ENCODE results near the gene HAUS2. TPM values are rescaled to one million over a fixed set of nuclear protein-coding genes. Genes with fewer than 3 reads are reported as not detected.

The HAUS2 gene
- total and polyA plus RNA-seq, 2 donors from 2014 or later, result 6.6 to 17.4 TPM

GRCh38 chr15:42592716-42593115 lies 44.1 kb downstream of the HAUS2 start:
- Histone ChIP-seq H3K9me3 (ENCODE audit: control insufficient read depth in 2 of 3, insufficient read depth in 1 of 3, low read length in 3 of 3) (no peaks in the 10 kb centered on the region), H3K27ac (ENCODE audit: low read depth in 2 of 2, low read length in 2 of 2) (no peak overlapping the region), H3K4me3 (ENCODE audit: low read length in 3 of 3) (no peak overlapping the region), H3K4me1 (ENCODE audit: control insufficient read depth in 2 of 3, insufficient read depth in 2 of 3, low read depth in 1 of 3, low read length in 3 of 3) (no peaks in the 10 kb centered on the region), H3K27me3 (ENCODE audit: control insufficient read depth, insufficient read depth, low read length) (no peaks in the 10 kb centered on the region), H3K36me3 (ENCODE audit: control insufficient read depth in 2 of 3, insufficient read depth in 3 of 3, low read length in 3 of 3) (no peaks in the 10 kb centered on the region), H3K9ac (ENCODE audit: low read length in 3 of 3) (no peak overlapping the region)
- TF ChIP-seq, protein P1, sequence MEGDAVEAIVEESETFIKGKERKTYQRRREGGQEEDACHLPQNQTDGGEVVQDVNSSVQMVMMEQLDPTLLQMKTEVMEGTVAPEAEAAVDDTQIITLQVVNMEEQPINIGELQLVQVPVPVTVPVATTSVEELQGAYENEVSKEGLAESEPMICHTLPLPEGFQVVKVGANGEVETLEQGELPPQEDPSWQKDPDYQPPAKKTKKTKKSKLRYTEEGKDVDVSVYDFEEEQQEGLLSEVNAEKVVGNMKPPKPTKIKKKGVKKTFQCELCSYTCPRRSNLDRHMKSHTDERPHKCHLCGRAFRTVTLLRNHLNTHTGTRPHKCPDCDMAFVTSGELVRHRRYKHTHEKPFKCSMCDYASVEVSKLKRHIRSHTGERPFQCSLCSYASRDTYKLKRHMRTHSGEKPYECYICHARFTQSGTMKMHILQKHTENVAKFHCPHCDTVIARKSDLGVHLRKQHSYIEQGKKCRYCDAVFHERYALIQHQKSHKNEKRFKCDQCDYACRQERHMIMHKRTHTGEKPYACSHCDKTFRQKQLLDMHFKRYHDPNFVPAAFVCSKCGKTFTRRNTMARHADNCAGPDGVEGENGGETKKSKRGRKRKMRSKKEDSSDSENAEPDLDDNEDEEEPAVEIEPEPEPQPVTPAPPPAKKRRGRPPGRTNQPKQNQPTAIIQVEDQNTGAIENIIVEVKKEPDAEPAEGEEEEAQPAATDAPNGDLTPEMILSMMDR (IDR thresholded peaks at IDR 0.05; ENCODE audit: borderline replicate concordance, extremely low read depth, insufficient read depth), result no peak
- intact Hi-C loops (cut with DNase I), result no loop called here
- DNase-seq, result no peak
- no peak for FAIRE-seq

DNA sequence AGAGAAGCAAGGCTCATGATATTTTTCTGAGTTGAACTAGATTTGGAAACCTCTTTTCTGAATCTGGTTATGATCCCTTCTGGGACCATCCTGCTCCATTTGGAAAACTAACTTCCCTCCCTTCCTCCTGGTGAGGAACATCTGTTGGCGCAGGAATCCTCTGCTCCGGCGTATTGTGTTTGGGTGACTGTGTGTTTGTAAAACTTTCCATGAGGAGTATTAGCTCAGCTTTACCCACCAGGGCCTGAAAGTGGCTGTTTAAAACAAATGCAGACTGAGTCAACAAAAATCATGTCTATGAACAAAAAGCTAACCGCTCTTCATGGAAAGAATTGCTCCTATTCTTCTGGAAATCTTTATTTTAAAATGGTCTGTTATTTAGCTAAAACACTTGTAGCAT lies 44.5 kb downstream of the HAUS2 start:
- no peak for FAIRE-seq
- no peaks in the 10 kb centered on the region for H3K4me1 ChIP-seq (ENCODE audit: control insufficient read depth in 2 of 3, insufficient read depth in 2 of 3, low read depth in 1 of 3, low read length in 3 of 3)
- H3K9ac ChIP-seq (ENCODE audit: low read length in 3 of 3), result no peak overlapping the region
- no peaks in the 10 kb centered on the region for H3K9me3 ChIP-seq (ENCODE audit: control insufficient read depth in 2 of 3, insufficient read depth in 1 of 3, low read length in 3 of 3)
- no peaks in the 10 kb centered on the region for H3K27me3 ChIP-seq (ENCODE audit: control insufficient read depth, insufficient read depth, low read length)
- no peak overlapping the region for H3K27ac ChIP-seq (ENCODE audit: low read depth in 2 of 2, low read length in 2 of 2)
- intact Hi-C loops (cut with DNase I), result no loop called here
- DNase-seq, result no peak
- H3K4me3 ChIP-seq (ENCODE audit: low read length in 3 of 3), result no peak overlapping the region
- TF ChIP-seq, protein P1 (IDR thresholded peaks at IDR 0.05; ENCODE audit: borderline replicate concordance, extremely low read depth, insufficient read depth), result no peak
- no peaks in the 10 kb centered on the region for H3K36me3 ChIP-seq (ENCODE audit: control insufficient read depth in 2 of 3, insufficient read depth in 3 of 3, low read length in 3 of 3)

DNA sequence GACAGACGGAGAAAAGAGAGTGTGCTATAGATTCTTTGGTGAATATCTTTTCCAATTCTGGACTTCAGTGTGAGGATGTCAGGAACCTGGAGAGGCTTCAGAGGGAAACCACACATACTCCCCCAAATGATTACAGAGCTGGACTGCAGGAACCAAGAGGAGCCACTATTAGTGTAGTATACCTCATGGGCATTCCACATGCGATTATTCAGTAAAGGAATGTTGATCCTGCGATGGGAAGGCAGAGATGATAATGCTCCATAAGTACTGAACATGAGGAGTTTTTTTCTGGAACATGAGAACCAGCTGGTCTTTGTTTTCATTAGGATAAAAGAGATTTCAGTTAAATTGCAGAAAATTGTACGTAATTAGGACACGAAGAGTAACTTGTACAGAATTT lies 45.5 kb downstream of the HAUS2 start:
- no peak overlapping the region for H3K27ac ChIP-seq (ENCODE audit: low read depth in 2 of 2, low read length in 2 of 2)
- H3K27me3 ChIP-seq (ENCODE audit: control insufficient read depth, insufficient read depth, low read length), result no peaks in the 10 kb centered on the region

More for the DNA sequence above, 45.5 kb downstream of the HAUS2 start:
- no peak for DNase-seq
- Histone ChIP-seq H3K9me3 (ENCODE audit: control insufficient read depth in 2 of 3, insufficient read depth in 1 of 3, low read length in 3 of 3) (no peaks in the 10 kb centered on the region), H3K9ac (ENCODE audit: low read length in 3 of 3) (no peak overlapping the region), H3K36me3 (ENCODE audit: control insufficient read depth in 2 of 3, insufficient read depth in 3 of 3, low read length in 3 of 3) (no peaks in the 10 kb centered on the region), H3K4me1 (ENCODE audit: control insufficient read depth in 2 of 3, insufficient read depth in 2 of 3, low read depth in 1 of 3, low read length in 3 of 3) (no peaks in the 10 kb centered on the region), H3K4me3 (ENCODE audit: low read length in 3 of 3) (no peak overlapping the region)
- TF ChIP-seq, protein P1 (IDR thresholded peaks at IDR 0.05; ENCODE audit: borderline replicate concordance, extremely low read depth, insufficient read depth), result no peak
- FAIRE-seq, result no peak
- intact Hi-C loops (cut with DNase I), result no loop called here

All from kidney (tissue), 14 donors.